Ishikawa (cell line): ENCODE results near the gene NPAS3.
A peak's percentile ranks its signal among the peaks of the same experiment; 100 is the strongest.

Experiments used
- CEBPB ChIP-seq: IDR thresholded peaks from 2 replicates; pipeline ENCODE4 v1.6.1; 2012
- CREB1 ChIP-seq: IDR thresholded peaks from 2 replicates; pipeline ENCODE4 v1.6.1; 2012; ENCODE audit warnings: low read depth
- EGR1 ChIP-seq: IDR thresholded peaks from 2 replicates; pipeline ENCODE4 v1.6.1; 2012
- EP300 ChIP-seq: IDR thresholded peaks from 2 replicates; pipeline ENCODE4 v1.6.1; 2012; ENCODE audit warnings: borderline replicate concordance
- FOXM1 ChIP-seq: IDR thresholded peaks from 2 replicates; pipeline ENCODE4 v1.6.1; 2012; ENCODE audit warnings: low read depth, borderline replicate concordance
- MAX ChIP-seq: IDR thresholded peaks from 2 replicates; pipeline ENCODE4 v1.6.1; 2012
- NFIC ChIP-seq: IDR thresholded peaks from 2 replicates; pipeline ENCODE4 v1.6.1; 2012
- RAD21 ChIP-seq: IDR thresholded peaks from 2 replicates; pipeline ENCODE4 v1.6.1; 2012; ENCODE audit warnings: low read depth
- REST ChIP-seq: IDR thresholded peaks from 2 replicates; pipeline ENCODE4 v1.6.1; 2012; ENCODE audit warnings: low read depth, mild to moderate bottlenecking
- TAF1 ChIP-seq: IDR thresholded peaks from 2 replicates; pipeline ENCODE4 v1.6.1; 2012; ENCODE audit warnings: low read depth, mild to moderate bottlenecking
- TCF12 ChIP-seq: IDR thresholded peaks from 2 replicates; pipeline ENCODE4 v1.6.1; 2012; ENCODE audit warnings: low read depth
- TEAD4 ChIP-seq: IDR thresholded peaks from 2 replicates; pipeline ENCODE4 v1.6.1; 2012
- USF1 ChIP-seq: IDR thresholded peaks from 2 replicates; pipeline ENCODE4 v1.6.1; 2012
- YY1 ChIP-seq: IDR thresholded peaks from 2 replicates; pipeline ENCODE4 v1.6.1; 2012; ENCODE audit warnings: low read depth
- ZBTB7A ChIP-seq: IDR thresholded peaks from 2 replicates; pipeline ENCODE4 v1.6.1; 2012; ENCODE audit warnings: low read depth

Gene NPAS3

GRCh38 chr14:33127531-33127930 lies 188.9 kb downstream of the NPAS3 start:
- TF ChIP-seq CREB1 (no peak), USF1 (no peak), TEAD4 (no peak), TAF1 (no peak), FOXM1 (no peak), REST (no peak), ZBTB7A (no peak), TCF12 (no peak), MAX (no peak), YY1 (no peak), EP300 (no peak), EGR1 (no peak), RAD21 (no peak), CEBPB (no peak), NFIC (no peak)

DNA sequence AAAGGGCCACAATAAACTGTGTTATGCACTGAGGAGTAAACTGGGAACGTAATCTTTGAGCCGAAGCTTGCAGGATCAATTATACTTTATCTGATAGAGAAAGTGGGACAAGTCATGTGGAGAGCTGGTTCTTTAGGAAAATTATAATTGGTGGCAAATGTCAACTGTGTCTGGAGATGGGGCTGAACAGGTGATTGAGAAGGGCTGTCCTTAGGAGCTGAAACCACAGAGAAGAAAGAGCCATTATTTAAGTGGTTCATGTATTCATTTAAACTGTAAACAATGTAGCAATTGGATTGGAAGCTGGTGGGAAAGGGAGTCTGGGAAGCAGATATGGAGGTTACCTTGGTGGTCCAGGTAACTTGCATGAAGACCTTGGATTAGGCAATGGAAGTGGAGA lies 193.1 kb downstream of the NPAS3 start:
- TF ChIP-seq TEAD4 = no peak
- no peak for TF ChIP-seq FOXM1
- no peak for TF ChIP-seq NFIC
- TF ChIP-seq CEBPB = no peak
- TF ChIP-seq YY1 = no peak
- TF ChIP-seq REST = no peak
- TF ChIP-seq MAX = no peak
- TF ChIP-seq TAF1 = no peak
- TF ChIP-seq TCF12 = no peak
- TF ChIP-seq USF1 = no peak
- TF ChIP-seq CREB1 = no peak
- TF ChIP-seq EP300 = no peak
- no peak for TF ChIP-seq ZBTB7A
- no peak for TF ChIP-seq RAD21
- no peak for TF ChIP-seq EGR1

DNA sequence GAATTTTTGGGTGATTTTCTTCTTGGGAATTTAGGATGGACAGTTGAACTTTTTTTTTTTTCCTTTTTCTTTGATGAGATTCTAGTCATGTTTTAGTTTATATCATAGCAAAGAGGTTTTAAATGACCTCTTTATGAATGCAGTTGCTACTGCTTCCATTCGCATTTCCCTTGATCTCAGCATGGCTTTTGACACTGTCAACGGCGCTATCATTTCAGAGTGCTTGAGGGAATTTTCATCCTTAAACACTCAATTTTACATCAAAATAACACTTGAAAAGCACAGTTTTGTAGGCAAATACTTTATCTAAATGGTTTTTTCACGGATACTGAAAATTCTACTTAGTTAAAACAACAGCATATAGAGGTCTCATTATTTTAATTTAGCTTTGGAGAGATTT lies 195.5 kb downstream of the NPAS3 start:
- TF ChIP-seq TEAD4 (no peak), FOXM1 (no peak), TAF1 (no peak), NFIC (no peak), TCF12 (no peak), CEBPB (no peak)

DNA sequence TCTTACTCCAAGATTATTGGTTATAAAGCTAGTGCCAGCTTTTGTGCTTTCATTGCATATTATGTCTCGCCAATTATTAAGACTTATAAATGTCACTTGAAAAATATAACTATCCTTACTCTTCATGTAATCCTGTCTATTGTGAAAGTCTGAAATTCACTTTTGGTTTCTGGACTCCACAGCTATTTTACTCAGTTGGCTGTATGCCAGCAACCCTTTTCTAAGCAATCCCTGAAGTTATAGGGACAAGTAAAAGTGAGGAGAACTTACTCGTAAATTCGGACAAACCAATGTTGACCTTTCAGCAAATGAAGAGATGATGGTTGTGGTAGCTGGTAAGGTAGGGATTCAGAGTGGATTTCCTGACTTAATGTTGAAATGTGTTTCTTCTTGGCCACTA lies 196.3 kb downstream of the NPAS3 start:
- TF ChIP-seq USF1 (no peak), CEBPB (no peak), ZBTB7A (no peak), NFIC (0 out of 2 replicates have a peak, but pooled peaks have one; percentile 7), EP300 (no peak), MAX (no peak), YY1 (no peak), CREB1 (no peak)

DNA sequence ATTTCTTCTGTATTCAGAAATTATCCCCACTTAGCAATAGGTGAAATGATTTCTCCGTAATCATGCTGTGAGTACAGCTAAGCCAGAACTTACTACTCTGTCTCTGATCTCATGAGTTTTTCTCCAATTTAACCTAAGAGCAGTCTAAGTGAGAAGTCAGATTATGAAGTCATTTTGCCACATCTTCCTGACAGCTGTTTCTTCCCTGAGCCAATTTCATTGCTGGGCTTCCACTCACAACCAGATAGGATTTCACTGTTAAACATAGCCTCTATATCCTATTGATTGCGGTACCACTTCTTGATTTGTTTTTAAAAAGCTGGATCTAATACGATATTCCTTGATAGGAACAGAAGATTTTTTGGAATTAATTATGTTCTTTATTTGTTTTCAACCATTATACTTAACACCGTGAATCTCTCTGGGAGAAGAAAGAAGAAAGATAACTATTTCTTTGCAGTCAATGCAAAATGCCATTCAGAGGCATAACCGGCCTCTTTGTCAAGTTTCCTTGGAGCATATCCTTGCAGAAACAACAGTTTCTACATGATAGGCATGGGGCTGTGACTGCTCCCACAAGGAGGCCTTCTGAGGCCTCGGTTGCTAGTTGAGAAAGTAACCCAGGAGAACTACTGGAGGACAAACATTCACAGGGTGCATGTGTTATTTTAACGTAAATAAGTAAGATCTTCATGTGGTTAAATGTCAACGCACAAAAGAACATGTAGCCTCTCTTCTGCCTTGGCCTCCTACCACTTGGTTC lies 212.2 kb downstream of the NPAS3 start:
- no peak for TF ChIP-seq ZBTB7A

- no peak for TF ChIP-seq RAD21
- TF ChIP-seq CEBPB = no peak
- TF ChIP-seq REST = no peak
- TF ChIP-seq FOXM1 = no peak
- TF ChIP-seq EGR1 = no peak
- no peak for TF ChIP-seq TCF12
- TF ChIP-seq ZBTB7A = no peak
- no peak for TF ChIP-seq NFIC
- TF ChIP-seq USF1 = no peak
- TF ChIP-seq CREB1 = no peak
- no peak for TF ChIP-seq EP300
- TF ChIP-seq YY1 = no peak
- TF ChIP-seq TEAD4 = no peak
- no peak for TF ChIP-seq TAF1
- no peak for TF ChIP-seq MAX
These were observed 224.4 kb downstream of the NPAS3 start for GRCh38 chr14:33163109-33163508.
